Activated T-helper 1 cell treated with anti-CD3 and anti-CD28 coated beads, Interleukin-2, amount 50 U/mL, for 16 hours (primary cell): ENCODE measurements around the gene NPTX2.
"Not testable (repeated sequence)": the region's sequence is repeated elsewhere in the genome, so short reads cannot be mapped to it uniquely, and the experiment has no call there.

Experiments
- DNase-seq, 2 donors: peaks; one replicate each; pipeline ENCODE4 v3.0.0-alpha.2; 2020; ENCODE audit warnings: low read depth in 1 of 2, low spot score in 1 of 2

NPTX2 gene

DNA sequence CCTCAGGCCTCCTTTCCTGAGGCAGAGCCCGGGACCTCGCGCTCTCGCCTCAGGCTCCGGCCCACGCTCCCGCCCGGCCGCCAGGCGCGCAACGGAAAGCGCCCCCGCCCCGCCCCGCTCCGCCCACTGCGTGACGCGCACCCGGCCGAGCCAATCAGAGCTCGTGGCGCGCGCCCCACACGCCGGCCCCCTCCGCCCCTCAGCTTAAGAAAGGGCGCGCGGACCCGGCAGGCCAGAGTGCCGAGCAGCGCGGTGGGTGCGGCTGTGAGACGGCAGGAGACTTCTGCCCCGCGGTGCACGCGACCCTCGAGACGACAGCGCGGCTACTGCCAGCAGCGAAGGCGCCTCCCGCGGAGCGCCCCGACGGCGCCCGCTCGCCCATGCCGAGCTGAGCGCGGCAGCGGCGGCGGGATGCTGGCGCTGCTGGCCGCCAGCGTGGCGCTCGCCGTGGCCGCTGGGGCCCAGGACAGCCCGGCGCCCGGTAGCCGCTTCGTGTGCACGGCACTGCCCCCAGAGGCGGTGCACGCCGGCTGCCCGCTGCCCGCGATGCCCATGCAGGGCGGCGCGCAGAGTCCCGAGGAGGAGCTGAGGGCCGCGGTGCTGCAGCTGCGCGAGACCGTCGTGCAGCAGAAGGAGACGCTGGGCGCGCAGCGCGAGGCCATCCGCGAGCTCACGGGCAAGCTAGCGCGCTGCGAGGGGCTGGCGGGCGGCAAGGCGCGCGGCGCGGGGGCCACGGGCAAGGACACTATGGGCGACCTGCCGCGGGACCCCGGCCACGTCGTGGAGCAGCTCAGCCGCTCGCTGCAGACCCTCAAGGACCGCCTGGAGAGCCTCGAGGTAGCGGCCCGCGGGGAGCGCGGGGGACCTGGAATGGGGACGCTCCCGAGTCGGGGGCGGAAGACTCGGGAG is at the start of gene NPTX2:
TSS of gene NPTX2 (plus strand) at position 235 of the 909 bp plus-strand sequence. CDS start at position 412, 177 bp downstream.
- DNase-seq: no peak

DNA sequence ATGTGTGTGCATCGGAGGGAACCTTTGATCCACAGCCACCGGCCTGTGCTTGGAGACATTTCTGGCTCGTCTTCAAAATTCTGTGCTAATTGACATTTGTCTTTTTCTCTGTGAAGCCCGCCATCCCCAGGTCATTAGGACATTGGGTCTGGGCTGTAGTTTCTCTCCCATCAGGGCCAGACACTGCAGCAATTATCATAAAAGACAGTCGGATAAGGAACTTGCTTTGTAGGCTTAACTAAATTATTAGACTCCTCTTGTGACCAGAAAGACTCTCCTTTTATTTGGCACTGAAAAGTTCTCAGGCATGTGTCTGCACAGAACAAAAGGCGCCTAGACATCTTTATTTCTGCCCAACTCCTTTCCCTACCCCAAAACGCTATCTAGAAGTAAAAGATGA is 49.1 kb upstream of the NPTX2 start:
- no peak for DNase-seq

GRCh38 chr7:98568891-98569290 is 48.2 kb upstream of the NPTX2 start:
- DNase-seq: no peak

DNA sequence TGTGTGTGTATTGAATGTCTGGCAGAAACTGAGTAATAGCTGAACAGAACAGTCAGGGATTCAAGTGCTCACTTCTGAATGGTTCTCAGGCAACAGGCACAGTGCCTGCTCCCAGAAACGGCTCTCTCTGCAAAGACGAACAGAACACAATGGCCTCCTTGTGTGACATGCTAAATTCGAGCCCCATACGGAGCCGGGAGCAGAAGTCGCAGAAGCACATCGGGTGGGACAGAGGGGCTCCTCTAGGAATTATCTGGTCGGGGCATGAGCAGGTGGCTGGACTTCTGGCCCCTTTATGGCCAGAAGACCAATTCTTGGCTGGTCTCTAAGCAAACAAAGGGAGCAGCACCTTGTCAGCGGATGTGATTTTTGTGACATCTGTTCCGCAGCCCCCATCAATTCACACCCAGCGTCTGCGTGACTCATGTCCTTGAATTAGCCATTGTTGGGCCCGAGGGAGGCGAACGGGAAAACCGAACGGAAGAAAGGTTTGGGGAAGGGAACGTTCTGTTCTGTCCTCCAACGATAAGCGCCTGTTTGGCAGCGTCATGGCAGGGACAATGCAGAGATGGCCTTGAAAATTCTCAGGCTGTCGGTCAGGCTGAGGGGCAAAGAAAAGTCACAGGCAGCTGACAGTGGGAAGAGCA is 47.3 kb upstream of the NPTX2 start:
- DNase-seq: no peak

- DNase-seq: no peak
Observed at GRCh38 chr7:98571006-98571405, 46.1 kb upstream of the NPTX2 start.

GRCh38 chr7:98571986-98572385 is 45.1 kb upstream of the NPTX2 start:
- DNase-seq: no peak

DNA sequence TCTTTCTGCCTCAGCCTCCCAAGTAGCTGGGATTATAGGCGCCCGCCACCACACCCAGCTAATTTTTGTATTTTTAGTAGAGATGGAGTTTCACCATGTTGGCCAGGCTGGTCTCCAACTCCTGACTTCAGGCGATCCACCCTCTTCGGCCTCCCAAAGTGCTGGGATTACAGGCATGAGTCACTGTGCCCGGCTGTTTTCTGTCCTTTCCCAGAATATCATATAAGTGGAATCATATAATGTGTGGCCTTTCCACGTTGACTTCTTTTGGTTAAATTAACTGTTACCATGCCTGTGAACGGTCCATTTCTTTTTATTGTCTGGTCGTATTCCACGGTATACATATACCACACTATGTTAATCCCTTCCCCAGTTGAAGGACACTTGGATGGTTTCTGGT is 44.4 kb upstream of the NPTX2 start:
- not testable (repeated sequence) for DNase-seq

DNA sequence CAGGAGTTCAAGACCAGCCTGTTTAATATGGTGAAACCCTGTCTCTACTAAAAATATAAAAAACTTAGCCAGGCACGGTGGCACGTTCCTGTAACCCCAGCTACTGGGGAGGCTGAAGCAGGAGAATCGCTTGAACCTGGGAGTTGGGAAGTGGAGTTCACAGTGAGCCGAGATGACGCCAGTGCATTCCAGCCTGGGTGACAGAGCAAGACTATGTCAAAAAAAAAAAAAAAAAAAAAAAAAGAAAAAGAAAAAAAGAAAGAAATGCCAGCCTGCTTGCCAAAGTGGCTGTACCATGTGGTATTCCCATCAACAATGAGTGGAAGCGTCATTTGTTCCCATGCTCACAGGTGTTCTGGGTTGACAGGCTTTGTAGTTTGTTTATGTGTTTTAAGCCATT is 43.3 kb upstream of the NPTX2 start:
- no peak for DNase-seq

DNA sequence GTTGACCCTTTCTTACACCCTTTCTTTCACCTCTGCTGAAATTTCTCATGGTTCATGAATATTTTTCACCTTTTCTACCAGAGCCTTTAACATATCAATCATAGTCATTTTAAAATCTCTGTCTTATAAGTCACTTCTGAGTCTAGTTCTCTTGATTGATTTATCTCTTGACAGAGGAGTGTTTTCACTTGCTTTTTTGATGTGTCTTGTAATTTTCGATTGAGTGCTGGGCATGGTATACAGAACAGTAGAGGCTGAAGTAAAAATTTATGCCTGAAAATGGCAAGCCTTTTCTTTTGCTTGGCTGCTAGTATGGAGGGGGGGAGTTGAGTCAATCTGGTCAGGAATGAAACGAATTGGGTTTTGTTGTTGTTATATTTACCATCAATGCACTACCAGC is 41.2 kb upstream of the NPTX2 start:
- DNase-seq: no peak

DNA sequence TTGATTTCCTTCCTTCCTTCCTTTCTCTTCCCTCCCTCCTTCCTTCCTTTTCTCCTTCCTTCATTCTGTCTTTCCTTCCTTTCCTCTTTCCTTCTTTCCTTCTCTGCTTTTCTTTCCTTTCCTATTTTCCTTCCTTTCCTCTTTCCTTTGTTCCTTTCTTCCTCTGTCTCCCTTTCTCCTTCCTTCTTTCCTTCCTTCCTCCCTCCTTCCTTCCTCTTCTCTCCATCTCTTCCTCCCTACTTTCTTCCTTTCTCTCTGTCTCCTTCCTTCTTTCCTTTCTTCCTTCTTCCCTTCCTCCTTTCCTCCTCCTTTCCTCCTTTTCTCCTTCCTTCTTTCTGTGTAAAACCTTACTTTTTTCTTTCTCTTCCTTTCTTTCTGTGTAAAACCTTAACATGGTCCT is 32.3 kb upstream of the NPTX2 start:
- no peak for DNase-seq

DNA sequence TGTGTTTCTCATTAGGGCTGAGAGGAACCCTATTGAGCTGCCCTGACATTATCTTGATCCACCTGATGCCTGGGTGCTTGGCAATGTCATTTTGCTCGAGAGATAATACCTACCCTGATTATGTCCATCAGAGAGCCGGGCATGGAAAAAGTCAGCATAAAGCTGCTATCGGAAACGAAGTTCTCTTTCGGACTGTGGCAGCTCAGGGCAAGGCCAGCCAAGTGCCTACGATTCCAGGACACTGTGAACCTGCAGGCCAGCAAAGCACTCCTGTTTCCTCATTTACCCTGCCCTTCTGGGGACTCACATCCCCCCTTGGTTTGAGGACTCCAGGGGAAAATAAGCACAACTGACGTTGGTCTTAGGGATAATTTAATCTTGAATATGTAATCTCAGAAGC is 25.2 kb upstream of the NPTX2 start:
- DNase-seq: no peak

DNA sequence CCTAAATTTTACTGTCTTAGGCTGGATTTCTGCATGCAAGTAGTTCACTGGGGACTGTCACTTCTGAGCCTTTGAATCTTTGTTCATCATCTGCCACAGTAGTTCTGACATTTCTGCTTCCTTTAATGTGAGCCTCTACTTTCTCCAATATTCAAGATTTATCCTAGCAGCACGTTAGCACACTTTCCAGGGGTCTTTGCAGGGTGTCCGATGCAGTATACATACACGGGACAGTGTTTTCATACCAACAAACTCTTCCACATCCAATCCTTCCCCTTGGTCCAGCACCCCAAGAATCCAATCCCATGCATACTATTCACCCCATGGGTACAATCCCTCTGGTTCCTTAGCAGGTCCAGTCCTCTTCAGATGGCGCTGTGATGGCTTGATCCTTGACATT is 22.7 kb upstream of the NPTX2 start:
- DNase-seq: no peak

- DNase-seq: no peak
Observed at GRCh38 chr7:98594787-98595186, 22.3 kb upstream of the NPTX2 start.

GRCh38 chr7:98598846-98599615 is 18.1 kb upstream of the NPTX2 start:
- DNase-seq: no peak

GRCh38 chr7:98599886-98600285 is 17.2 kb upstream of the NPTX2 start:
- no peak for DNase-seq

- no peak for DNase-seq
Observed at GRCh38 chr7:98602755-98603398, 14.2 kb upstream of the NPTX2 start.

DNA sequence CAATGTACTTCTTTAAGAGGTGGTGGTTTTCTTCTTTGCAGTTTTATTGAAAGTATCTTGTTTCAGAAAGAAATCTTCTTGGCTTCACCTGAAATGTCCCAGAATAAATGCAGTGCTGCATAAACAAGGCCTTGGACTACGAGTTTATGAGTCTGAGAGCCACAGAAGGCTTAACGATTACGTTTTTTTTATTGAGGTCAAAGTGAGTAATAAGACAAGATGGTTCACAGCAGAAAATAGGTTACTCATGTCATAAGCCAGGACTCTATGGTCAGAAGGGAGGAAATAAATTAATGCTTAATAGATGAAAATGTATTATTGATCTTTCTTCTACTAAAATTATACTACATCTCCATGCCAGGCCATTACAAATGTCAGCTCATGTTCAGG is 13.7 kb upstream of the NPTX2 start:
- no peak for DNase-seq

DNA sequence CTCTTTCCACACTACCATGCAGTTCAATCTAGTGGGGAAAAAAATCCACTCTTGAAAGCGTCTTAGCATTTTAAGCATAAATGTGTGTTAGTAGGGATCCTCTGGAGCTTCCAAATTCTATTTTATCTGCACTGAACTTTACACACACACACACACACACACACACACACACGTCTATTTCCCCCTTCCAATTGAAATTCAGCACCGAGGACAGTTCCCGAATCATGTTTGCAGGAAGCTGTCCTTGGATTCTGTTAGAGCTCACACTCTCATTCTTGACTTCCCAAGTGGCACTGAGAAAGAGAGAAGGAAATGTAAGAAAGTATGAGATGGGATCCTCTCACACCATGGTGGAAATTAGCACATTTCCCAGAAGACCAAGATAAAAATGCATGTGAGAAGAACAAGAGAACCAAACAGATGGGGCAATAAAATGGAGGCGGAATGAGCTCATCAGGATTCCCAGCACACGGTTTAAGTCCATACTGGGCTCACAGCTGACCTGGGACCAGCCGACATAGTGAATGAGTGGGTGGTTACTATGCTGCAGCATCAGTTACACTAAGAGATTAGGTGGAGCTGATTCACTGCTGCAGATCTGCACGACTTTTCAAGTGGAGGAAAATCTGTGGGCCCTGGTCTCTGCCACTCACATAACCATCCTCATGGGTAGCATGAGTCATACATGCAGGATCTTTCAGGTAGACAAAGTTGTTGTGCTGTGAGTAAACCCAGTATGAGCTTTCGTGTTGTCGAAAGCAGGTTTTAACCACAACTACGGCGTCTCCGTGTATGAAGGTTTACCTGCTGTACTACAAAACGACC is 3.3 kb upstream of the NPTX2 start:
- DNase-seq: no peak

GRCh38 chr7:98616381-98617050 is 569 bp upstream of the NPTX2 start:
- DNase-seq: no peak

GRCh38 chr7:98617960-98618418 is 904 bp downstream of the NPTX2 start:
- no peak for DNase-seq
